ENCODE data around the gene LRRC23. TPM values are rescaled to one million over a fixed set of nuclear protein-coding genes. Genes with fewer than 3 reads are reported as not detected.

LRRC23 gene
- total and polyA plus RNA-seq, 2 of the 13 experiments (the other 11 are each of a cell fraction or from before 2014, with no cell fraction given), result 6.0 to 7.8 TPM

- peak; percentile 63 for TF ChIP-seq ZNF574 (CRISPR knock-in tag; IDR thresholded peaks at IDR 0.05)
- peak; percentile 48; the same call in 1 of the 2 replicates for TF ChIP-seq ZNF607 (CRISPR knock-in tag; IDR thresholded peaks at IDR 0.05; ENCODE audit: borderline replicate concordance)
- TF ChIP-seq HES4 (CRISPR knock-in tag; IDR thresholded peaks at IDR 0.05; ENCODE audit: borderline replicate concordance), result no peak
- TF ChIP-seq ZNF501 (CRISPR knock-in tag; IDR thresholded peaks at IDR 0.05), result peak; percentile 44; the same call in 1 of the 2 replicates
- no peak for TF ChIP-seq ZNF484 (CRISPR knock-in tag; IDR thresholded peaks at IDR 0.05; ENCODE audit: borderline replicate concordance, low read depth)
- TF ChIP-seq WIZ (CRISPR knock-in tag; IDR thresholded peaks at IDR 0.05), result no peak
- no peak for TF ChIP-seq TSC22D2 (CRISPR knock-in tag; IDR thresholded peaks at IDR 0.05; ENCODE audit: borderline replicate concordance)
- peak; percentile 87; the same call in 1 of the 2 replicates for TF ChIP-seq NFE2 (CRISPR knock-in tag; IDR thresholded peaks at IDR 0.05)
- peak; percentile 67 for TF ChIP-seq POLR2G (IDR thresholded peaks at IDR 0.05; ENCODE audit: low read depth, low read length)
- no peak for TF ChIP-seq ZHX1 (CRISPR knock-in tag; IDR thresholded peaks at IDR 0.05; ENCODE audit: low read depth)
- no peak for TF ChIP-seq HOXA7 (CRISPR knock-in tag; IDR thresholded peaks at IDR 0.05)
- TF ChIP-seq, protein P1, sequence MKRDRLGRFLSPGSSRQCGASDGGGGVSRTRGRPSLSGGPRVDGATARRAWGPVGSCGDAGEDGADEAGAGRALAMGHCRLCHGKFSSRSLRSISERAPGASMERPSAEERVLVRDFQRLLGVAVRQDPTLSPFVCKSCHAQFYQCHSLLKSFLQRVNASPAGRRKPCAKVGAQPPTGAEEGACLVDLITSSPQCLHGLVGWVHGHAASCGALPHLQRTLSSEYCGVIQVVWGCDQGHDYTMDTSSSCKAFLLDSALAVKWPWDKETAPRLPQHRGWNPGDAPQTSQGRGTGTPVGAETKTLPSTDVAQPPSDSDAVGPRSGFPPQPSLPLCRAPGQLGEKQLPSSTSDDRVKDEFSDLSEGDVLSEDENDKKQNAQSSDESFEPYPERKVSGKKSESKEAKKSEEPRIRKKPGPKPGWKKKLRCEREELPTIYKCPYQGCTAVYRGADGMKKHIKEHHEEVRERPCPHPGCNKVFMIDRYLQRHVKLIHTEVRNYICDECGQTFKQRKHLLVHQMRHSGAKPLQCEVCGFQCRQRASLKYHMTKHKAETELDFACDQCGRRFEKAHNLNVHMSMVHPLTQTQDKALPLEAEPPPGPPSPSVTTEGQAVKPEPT (CRISPR knock-in tag; IDR thresholded peaks at IDR 0.05; ENCODE audit: low read depth), result no peak
- 0 out of 2 replicates have a peak, but pooled peaks have one; percentile 12 for TF ChIP-seq POGZ (CRISPR knock-in tag; IDR thresholded peaks at IDR 0.05)
- TF ChIP-seq TGIF2 (CRISPR knock-in tag; IDR thresholded peaks at IDR 0.05), result 0 out of 2 replicates have a peak, but pooled peaks have one; percentile 28
- TF ChIP-seq TFDP2 (CRISPR knock-in tag; IDR thresholded peaks at IDR 0.05), result peak; percentile 13; the same call in 1 of the 2 replicates
- no peak for TF ChIP-seq ZNF329 (CRISPR knock-in tag; IDR thresholded peaks at IDR 0.05; ENCODE audit: low read depth)
- TF ChIP-seq GABPB1 (CRISPR knock-in tag; IDR thresholded peaks at IDR 0.05), result peak; percentile 72
These were observed 57.2 kb downstream of the LRRC23 start (continued) for GRCh38 chr12:6961695-6962284.
